ENCODE measurements around the gene RCC2. TPM values are rescaled to one million over a fixed set of nuclear protein-coding genes. Genes with fewer than 3 reads are reported as not detected.
"Not testable (repeated sequence)": the region's sequence is repeated elsewhere in the genome, so short reads cannot be mapped to it uniquely, and the experiment has no call there.

RCC2 gene
- polyA plus RNA-seq, 1 donor (not counting 4 experiments of a cell fraction or from before 2014, with no cell fraction given) = 45.2 TPM

DNA sequence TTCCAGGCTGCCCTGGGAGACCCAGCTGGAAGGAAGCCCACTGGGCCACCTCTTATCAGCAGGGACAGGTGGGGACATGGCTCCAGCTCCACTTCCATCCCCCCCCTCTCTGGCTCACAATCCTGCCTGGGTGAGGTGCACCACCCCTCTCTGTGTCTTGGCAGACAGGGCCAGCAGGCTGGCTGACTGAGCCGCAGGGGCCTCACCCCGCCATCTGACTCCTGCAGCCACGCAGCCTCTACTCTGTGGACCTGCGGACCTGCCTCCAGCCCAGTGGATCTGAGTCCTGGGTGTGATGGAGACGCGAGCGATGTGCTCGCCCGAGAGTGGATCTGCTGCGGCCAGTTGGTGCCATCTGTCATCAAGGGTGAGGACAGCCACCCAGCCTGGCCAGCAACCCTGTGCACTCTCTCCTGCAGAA is 30.1 kb downstream of the RCC2 start:
- H4K20me1 ChIP-seq (ENCODE audit: control insufficient read depth, extremely low read depth, insufficient read depth, low read length) = no peaks in the 10 kb centered on the region
- FAIRE-seq = no peak
- dilution Hi-C loops (cut with MboI; ENCODE audit: extremely low pct_ligation_motif_present, low sequenced_read_pairs) = no loop called here

DNA sequence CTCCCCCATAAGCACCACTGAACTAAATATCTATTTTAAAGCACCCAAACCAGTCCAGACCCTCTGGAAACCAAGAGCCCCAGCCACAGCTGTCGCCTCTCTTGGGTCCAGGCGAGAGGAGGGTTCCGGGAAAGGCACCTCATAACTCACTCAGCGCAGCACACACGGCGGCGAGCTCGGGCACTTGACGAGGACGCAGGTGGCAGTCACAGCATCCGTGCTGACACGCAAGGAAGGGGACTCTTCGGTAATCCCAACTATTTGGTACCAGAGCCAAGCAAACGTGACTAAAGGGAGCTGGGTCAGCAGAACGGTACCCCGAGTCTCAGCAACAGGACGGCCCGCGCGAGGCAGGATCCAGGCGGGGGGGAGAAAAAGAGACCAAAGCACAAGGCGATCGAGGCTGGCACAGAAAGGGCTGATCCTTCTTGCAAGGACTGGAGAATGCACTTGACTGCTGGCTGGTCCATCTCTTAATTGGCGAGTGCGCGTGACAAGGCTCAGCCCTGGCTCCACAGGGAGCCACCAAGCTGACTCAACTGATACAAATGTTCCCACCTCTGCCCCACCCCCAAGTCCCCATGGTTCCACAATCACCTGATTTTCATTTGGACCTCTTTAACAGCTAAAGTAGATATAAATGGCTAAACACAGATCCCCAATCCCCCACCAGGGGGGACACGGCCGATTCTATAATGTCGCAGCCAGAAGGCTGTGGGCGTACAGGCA is 31.5 kb downstream of the RCC2 start:
- H3K79me2 ChIP-seq (ENCODE audit: control insufficient read depth, insufficient read depth, low read length); H3K4me1 ChIP-seq (ENCODE audit: control insufficient read depth, extremely low read depth, insufficient read depth, low read length); DNase-seq (ENCODE audit: low read depth, low spot score); H3K4me2 ChIP-seq (ENCODE audit: control insufficient read depth, extremely low read depth, insufficient read depth, low read depth, low read length); H3K27me3 ChIP-seq (ENCODE audit: control insufficient read depth, extremely low read depth, insufficient read depth, low read length); H4K20me1 ChIP-seq (ENCODE audit: control insufficient read depth, extremely low read depth, insufficient read depth, low read length); H3K9me1 ChIP-seq (ENCODE audit: control insufficient read depth, extremely low read depth, insufficient read depth, low read length); H3K9ac ChIP-seq (ENCODE audit: control insufficient read depth, extremely low read depth, insufficient read depth, low read length); H2AFZ ChIP-seq (ENCODE audit: control insufficient read depth, low read length); dilution Hi-C loops (cut with MboI; ENCODE audit: extremely low pct_ligation_motif_present, low sequenced_read_pairs); H3K9me3 ChIP-seq (ENCODE audit: control insufficient read depth, low read depth, low read length); H3K27ac ChIP-seq (ENCODE audit: control insufficient read depth, insufficient read depth, low read length); H3K4me3 ChIP-seq (ENCODE audit: control insufficient read depth in 2 of 3, extremely low read depth in 1 of 3, insufficient read depth in 2 of 3, low read depth in 1 of 3, low read length in 3 of 3); FAIRE-seq: not testable (repeated sequence)
- peaks cover 38 to 43% of the 10 kb centered on the region in 2 experiments for H3K36me3 ChIP-seq (ENCODE audit: control insufficient read depth in 2 of 2, extremely low read depth in 1 of 2, insufficient read depth in 2 of 2, low read length in 2 of 2)

More for the DNA sequence above, 30.1 kb downstream of the RCC2 start:
- no peaks in the 10 kb centered on the region for H3K4me1 ChIP-seq (ENCODE audit: control insufficient read depth, extremely low read depth, insufficient read depth, low read length)
- H3K9me3 ChIP-seq (ENCODE audit: control insufficient read depth, low read depth, low read length) = no peaks in the 10 kb centered on the region
- H2AFZ ChIP-seq (ENCODE audit: control insufficient read depth, low read length) = no peak overlapping the region
- H3K36me3 ChIP-seq (ENCODE audit: control insufficient read depth in 2 of 2, extremely low read depth in 1 of 2, insufficient read depth in 2 of 2, low read length in 2 of 2) = peaks cover 49 to 53% of the 10 kb centered on the region in 2 experiments
- H3K27me3 ChIP-seq (ENCODE audit: control insufficient read depth, extremely low read depth, insufficient read depth, low read length) = no peaks in the 10 kb centered on the region
- no peak for DNase-seq (ENCODE audit: low read depth, low spot score)
- H3K4me3 ChIP-seq (ENCODE audit: control insufficient read depth in 2 of 3, extremely low read depth in 1 of 3, insufficient read depth in 2 of 3, low read depth in 1 of 3, low read length in 3 of 3) = no peak overlapping the region
- no peak for TF ChIP-seq EZH2 (IDR thresholded peaks at IDR 0.05; ENCODE audit: low read length)
- TF ChIP-seq, protein P1, sequence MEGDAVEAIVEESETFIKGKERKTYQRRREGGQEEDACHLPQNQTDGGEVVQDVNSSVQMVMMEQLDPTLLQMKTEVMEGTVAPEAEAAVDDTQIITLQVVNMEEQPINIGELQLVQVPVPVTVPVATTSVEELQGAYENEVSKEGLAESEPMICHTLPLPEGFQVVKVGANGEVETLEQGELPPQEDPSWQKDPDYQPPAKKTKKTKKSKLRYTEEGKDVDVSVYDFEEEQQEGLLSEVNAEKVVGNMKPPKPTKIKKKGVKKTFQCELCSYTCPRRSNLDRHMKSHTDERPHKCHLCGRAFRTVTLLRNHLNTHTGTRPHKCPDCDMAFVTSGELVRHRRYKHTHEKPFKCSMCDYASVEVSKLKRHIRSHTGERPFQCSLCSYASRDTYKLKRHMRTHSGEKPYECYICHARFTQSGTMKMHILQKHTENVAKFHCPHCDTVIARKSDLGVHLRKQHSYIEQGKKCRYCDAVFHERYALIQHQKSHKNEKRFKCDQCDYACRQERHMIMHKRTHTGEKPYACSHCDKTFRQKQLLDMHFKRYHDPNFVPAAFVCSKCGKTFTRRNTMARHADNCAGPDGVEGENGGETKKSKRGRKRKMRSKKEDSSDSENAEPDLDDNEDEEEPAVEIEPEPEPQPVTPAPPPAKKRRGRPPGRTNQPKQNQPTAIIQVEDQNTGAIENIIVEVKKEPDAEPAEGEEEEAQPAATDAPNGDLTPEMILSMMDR (optimal IDR thresholded peaks at IDR 0.05 in 1 of 3, IDR thresholded peaks at IDR 0.05 in 1 of 3, conservative IDR thresholded peaks at IDR 0.05 in 1 of 3; ENCODE audit: extremely low read depth in 1 of 3, insufficient read depth in 2 of 3, low read length in 3 of 3) = no peak
- no peaks in the 10 kb centered on the region for H3K79me2 ChIP-seq (ENCODE audit: control insufficient read depth, insufficient read depth, low read length)
- H3K4me2 ChIP-seq (ENCODE audit: control insufficient read depth, extremely low read depth, insufficient read depth, low read depth, low read length) = no peak overlapping the region
- H3K9me1 ChIP-seq (ENCODE audit: control insufficient read depth, extremely low read depth, insufficient read depth, low read length) = no peaks in the 10 kb centered on the region
- H3K9ac ChIP-seq (ENCODE audit: control insufficient read depth, extremely low read depth, insufficient read depth, low read length) = no peak overlapping the region
- H3K27ac ChIP-seq (ENCODE audit: control insufficient read depth, insufficient read depth, low read length) = no peak overlapping the region

DNA sequence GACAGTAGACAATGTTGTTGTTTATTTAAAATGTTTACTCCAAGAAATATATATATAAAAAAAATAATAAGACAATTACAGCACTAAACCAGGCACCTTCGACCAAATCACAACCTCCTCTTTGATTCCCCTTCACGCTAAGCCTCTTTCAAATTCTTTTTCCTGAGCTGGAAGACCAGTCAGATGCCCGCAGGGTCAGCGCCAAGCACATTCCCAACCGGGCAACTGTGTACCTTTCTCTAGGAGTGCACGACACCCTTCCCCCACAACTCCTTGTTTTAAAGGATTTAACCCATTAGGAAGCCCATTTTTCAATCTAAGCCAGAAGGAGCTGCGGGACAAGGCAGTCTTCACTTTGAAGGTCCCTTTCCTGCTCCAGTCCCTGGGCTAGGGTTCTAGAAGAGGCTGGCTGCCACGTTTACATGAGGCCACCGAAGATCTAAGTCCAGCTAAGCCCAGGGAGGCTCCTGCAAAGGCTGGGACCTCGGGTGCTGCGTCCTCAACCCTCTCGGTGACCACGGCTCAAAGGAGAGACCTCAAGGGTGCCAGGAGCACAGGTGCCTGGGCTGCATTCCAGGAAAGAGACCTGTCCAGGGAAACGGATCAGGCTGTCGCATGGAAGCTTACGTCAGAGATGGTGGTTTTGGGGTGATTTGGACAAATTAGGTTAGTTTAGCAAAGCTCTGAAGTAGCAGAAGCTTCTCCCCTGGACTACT is 32.6 kb downstream of the RCC2 start:
- H3K4me3 ChIP-seq (ENCODE audit: control insufficient read depth in 2 of 3, extremely low read depth in 1 of 3, insufficient read depth in 2 of 3, low read depth in 1 of 3, low read length in 3 of 3); H3K27ac ChIP-seq (ENCODE audit: control insufficient read depth, insufficient read depth, low read length); H3K4me2 ChIP-seq (ENCODE audit: control insufficient read depth, extremely low read depth, insufficient read depth, low read depth, low read length); H4K20me1 ChIP-seq (ENCODE audit: control insufficient read depth, extremely low read depth, insufficient read depth, low read length); H2AFZ ChIP-seq (ENCODE audit: control insufficient read depth, low read length); FAIRE-seq; DNase-seq (ENCODE audit: low read depth, low spot score); dilution Hi-C loops (cut with MboI; ENCODE audit: extremely low pct_ligation_motif_present, low sequenced_read_pairs); H3K27me3 ChIP-seq (ENCODE audit: control insufficient read depth, extremely low read depth, insufficient read depth, low read length); H3K9ac ChIP-seq (ENCODE audit: control insufficient read depth, extremely low read depth, insufficient read depth, low read length); H3K79me2 ChIP-seq (ENCODE audit: control insufficient read depth, insufficient read depth, low read length); H3K9me3 ChIP-seq (ENCODE audit: control insufficient read depth, low read depth, low read length); H3K9me1 ChIP-seq (ENCODE audit: control insufficient read depth, extremely low read depth, insufficient read depth, low read length): not testable (repeated sequence)
- peaks cover 32 to 34% of the 10 kb centered on the region in 2 experiments for H3K36me3 ChIP-seq (ENCODE audit: control insufficient read depth in 2 of 2, extremely low read depth in 1 of 2, insufficient read depth in 2 of 2, low read length in 2 of 2)
- peaks cover 11% of the 10 kb centered on the region for H3K4me1 ChIP-seq (ENCODE audit: control insufficient read depth, extremely low read depth, insufficient read depth, low read length)

All from keratinocyte (primary cell).